Immature natural killer cell (primary cell): ENCODE data around the gene TRIM46. TPM values are rescaled to one million over a fixed set of nuclear protein-coding genes. Genes with fewer than 3 reads are reported as not detected.
"Not testable (repeated sequence)": the region's sequence is repeated elsewhere in the genome, so short reads cannot be mapped to it uniquely, and the experiment has no call there.

ENCODE experiments used
- DNase-seq, 3 donors: peaks; one replicate each; pipeline ENCODE4 v3.0.0; 2022; ENCODE audit warnings: mixed read lengths in 1 of 3
- H3K27ac Mint-ChIP-seq, 6 donors: one replicate each; pipeline ENCODE4 v1.8.0; 2020; ENCODE audit warnings: mixed read lengths in 6 of 6, mild to moderate bottlenecking in 5 of 6, inconsistent platforms in 4 of 6, moderate library complexity in 3 of 6
- H3K27me3 Mint-ChIP-seq, 3 donors: one replicate each; pipeline ENCODE4 v1.8.0; 2020 to 2021; ENCODE audit warnings: low read depth in 3 of 3, mild to moderate bottlenecking in 3 of 3, mixed read lengths in 3 of 3, moderate library complexity in 3 of 3, inconsistent platforms in 1 of 3
- H3K36me3 Mint-ChIP-seq, 3 donors: one replicate each; pipeline ENCODE4 v1.8.0; 2020; ENCODE audit warnings: mixed read lengths in 3 of 3, inconsistent platforms in 2 of 3, mild to moderate bottlenecking in 2 of 3
- H3K4me1 Mint-ChIP-seq, 2 donors: one replicate each; pipeline ENCODE4 v1.8.0; 2020; ENCODE audit warnings: inconsistent platforms in 2 of 2, mild to moderate bottlenecking in 2 of 2, mixed read lengths in 2 of 2, moderate library complexity in 1 of 2
- H3K4me3 Mint-ChIP-seq, 5 donors: one replicate each; pipeline ENCODE4 v1.8.0; 2020; ENCODE audit warnings: mild to moderate bottlenecking in 5 of 5, mixed read lengths in 5 of 5, inconsistent platforms in 3 of 5, moderate library complexity in 3 of 5
- H3K9me3 Mint-ChIP-seq, 6 donors: one replicate each; pipeline ENCODE4 v1.8.0; 2020; ENCODE audit warnings: mild to moderate bottlenecking in 6 of 6, mixed read lengths in 6 of 6, inconsistent platforms in 4 of 6, moderate library complexity in 3 of 6
- polyA plus RNA-seq, 3 donors: library from polyadenylated mRNA; unstranded; fragments of 300-500 nt; fragmentation: Illumina TruSeq; gene quantifications; one replicate each; pipeline ENCODE4 v1.2.3, GENCODE V29; 2021

The TRIM46 gene
- polyA plus RNA-seq, 3 donors from 2014 or later = 0.43 TPM; not detected in 2

- Mint-ChIP-seq H3K4me1 (peaks cover 24 to 29% of the 10 kb centered on the region in 2 donors), H3K27ac (peak overlapping the region; percentile 88 to 98 (median 92)), H3K27me3 (peaks cover 4 to 6% (median 5%) of the 10 kb centered on the region in 3 donors), H3K36me3 (peaks cover 0 to 7% (median 0%) of the 10 kb centered on the region in 3 donors), H3K4me3 (peak overlapping the region; percentile 66 to 80 (median 79)), H3K9me3 (no peaks in the 10 kb centered on the region)
- DNase-seq = peak; percentile 36 to 45 (median 42)
Measured at GRCh38 chr1:155218854-155219591, 45.4 kb downstream of the TRIM46 start.

- Mint-ChIP-seq H3K27me3 (peaks cover 4 to 6% (median 5%) of the 10 kb centered on the region in 3 donors), H3K27ac (peak overlapping the region; percentile 88 to 98 (median 92)), H3K4me1 (peaks cover 24 to 29% of the 10 kb centered on the region in 2 donors), H3K36me3 (peaks cover 0 to 7% (median 0%) of the 10 kb centered on the region in 3 donors), H3K4me3 (peak overlapping the region; percentile 66 to 80 (median 79)), H3K9me3 (no peaks in the 10 kb centered on the region)
- peak; percentile 72 to 76 (median 74) for DNase-seq
Measured at GRCh38 chr1:155219592-155220031, 46.0 kb downstream of the TRIM46 start.

GRCh38 chr1:155220211-155220965, 46.7 kb downstream of the TRIM46 start:
- not testable (repeated sequence) for H3K36me3 Mint-ChIP-seq, H3K9me3 Mint-ChIP-seq, H3K27me3 Mint-ChIP-seq
- peak overlapping the region; percentile 88 to 98 (median 92) for H3K27ac Mint-ChIP-seq
- H3K4me1 Mint-ChIP-seq = peaks cover 24 to 29% of the 10 kb centered on the region in 2 donors
- peak overlapping the region in 2 of 5 donors; percentile 72 to 79 for H3K4me3 Mint-ChIP-seq
- peak in 2 of 3 donors; percentile 18 to 20 for DNase-seq

GRCh38 chr1:155223047-155223446, 49.4 kb downstream of the TRIM46 start:
- Mint-ChIP-seq H3K4me1 (peaks cover 47 to 49% of the 10 kb centered on the region in 2 donors), H3K4me3 (no peak overlapping the region), H3K27ac (no peak overlapping the region), H3K9me3 (no peaks in the 10 kb centered on the region), H3K27me3 (peaks cover 10 to 18% (median 16%) of the 10 kb centered on the region in 3 donors), H3K36me3 (no peaks in the 10 kb centered on the region)
- DNase-seq = no peak

- peaks cover 7 to 14% (median 12%) of the 10 kb centered on the region in 3 donors for H3K27me3 Mint-ChIP-seq
- H3K9me3 Mint-ChIP-seq, DNase-seq, H3K36me3 Mint-ChIP-seq: not testable (repeated sequence)
- peak overlapping the region in 4 of 6 donors; percentile 35 to 84 (median 44) for H3K27ac Mint-ChIP-seq
- H3K4me3 Mint-ChIP-seq = peak overlapping the region in 1 of 5 donors; percentile 15
- peaks cover 26 to 30% of the 10 kb centered on the region in 2 donors for H3K4me1 Mint-ChIP-seq
Measured at GRCh38 chr1:155225404-155225759, 51.7 kb downstream of the TRIM46 start.

GRCh38 chr1:155226188-155226909, 52.7 kb downstream of the TRIM46 start:
- Mint-ChIP-seq H3K4me3 (peak overlapping the region; percentile 76 to 92 (median 87)), H3K9me3 (no peaks in the 10 kb centered on the region), H3K4me1 (peaks cover 23 to 25% of the 10 kb centered on the region in 2 donors), H3K36me3 (no peaks in the 10 kb centered on the region), H3K27ac (peak overlapping the region; percentile 84 to 95 (median 92)), H3K27me3 (peaks cover 7 to 14% (median 12%) of the 10 kb centered on the region in 3 donors)
- peak; percentile 79 to 80 (median 79) for DNase-seq

GRCh38 chr1:155226910-155227260, 53.2 kb downstream of the TRIM46 start:
- H3K9me3 Mint-ChIP-seq = no peaks in the 10 kb centered on the region
- peak in 1 of 3 donors; percentile 46 for DNase-seq
- H3K27me3 Mint-ChIP-seq = peaks cover 7 to 14% (median 12%) of the 10 kb centered on the region in 3 donors
- H3K4me3 Mint-ChIP-seq = peak overlapping the region; percentile 76 to 92 (median 87)
- peak overlapping the region; percentile 84 to 95 (median 92) for H3K27ac Mint-ChIP-seq
- H3K36me3 Mint-ChIP-seq = no peaks in the 10 kb centered on the region
- peaks cover 23 to 25% of the 10 kb centered on the region in 2 donors for H3K4me1 Mint-ChIP-seq

GRCh38 chr1:155227261-155228095, 53.8 kb downstream of the TRIM46 start:
- peak; percentile 98 to 99 (median 98) for DNase-seq
- Mint-ChIP-seq H3K27ac (peak overlapping the region; percentile 84 to 95 (median 92)), H3K4me3 (peak overlapping the region; percentile 76 to 92 (median 87)), H3K4me1 (peaks cover 23 to 25% of the 10 kb centered on the region in 2 donors), H3K27me3 (peaks cover 7 to 14% (median 12%) of the 10 kb centered on the region in 3 donors), H3K9me3 (no peaks in the 10 kb centered on the region), H3K36me3 (no peaks in the 10 kb centered on the region)

- peaks cover 7 to 14% (median 12%) of the 10 kb centered on the region in 3 donors for H3K27me3 Mint-ChIP-seq
- DNase-seq = no peak
- no peaks in the 10 kb centered on the region for H3K36me3 Mint-ChIP-seq
- H3K4me3 Mint-ChIP-seq = peak overlapping the region; percentile 76 to 92 (median 87)
- peaks cover 23 to 25% of the 10 kb centered on the region in 2 donors for H3K4me1 Mint-ChIP-seq
- peak overlapping the region; percentile 84 to 95 (median 92) for H3K27ac Mint-ChIP-seq
- no peaks in the 10 kb centered on the region for H3K9me3 Mint-ChIP-seq
Measured at GRCh38 chr1:155228096-155228427, 54.4 kb downstream of the TRIM46 start.

- not testable (repeated sequence) for H3K36me3 Mint-ChIP-seq, H3K4me3 Mint-ChIP-seq, DNase-seq, H3K9me3 Mint-ChIP-seq
- Mint-ChIP-seq H3K27ac (peak overlapping the region in 1 of 6 donors; percentile 5), H3K27me3 (peaks cover 7 to 13% (median 10%) of the 10 kb centered on the region in 3 donors), H3K4me1 (peaks cover 18 to 20% of the 10 kb centered on the region in 2 donors)
Measured at GRCh38 chr1:155231302-155231701, 57.7 kb downstream of the TRIM46 start.

- not testable (repeated sequence) for H3K27me3 Mint-ChIP-seq, H3K4me1 Mint-ChIP-seq, H3K4me3 Mint-ChIP-seq, H3K27ac Mint-ChIP-seq, H3K9me3 Mint-ChIP-seq, DNase-seq
- peaks cover 9 to 17% (median 12%) of the 10 kb centered on the region in 3 donors for H3K36me3 Mint-ChIP-seq
Measured at GRCh38 chr1:155232001-155232978, 58.6 kb downstream of the TRIM46 start.

GRCh38 chr1:155233502-155233901, 59.9 kb downstream of the TRIM46 start:
- DNase-seq, H3K4me1 Mint-ChIP-seq, H3K27ac Mint-ChIP-seq, H3K27me3 Mint-ChIP-seq, H3K9me3 Mint-ChIP-seq, H3K4me3 Mint-ChIP-seq: not testable (repeated sequence)
- peaks cover 9 to 22% (median 12%) of the 10 kb centered on the region in 3 donors for H3K36me3 Mint-ChIP-seq
